Dendritic cell treated with granulocyte-macrophage colony-stimulating factor and Interleukin-4, amounts not matched to agents 40 ng/mL and 50 ng/mL, for 4 days (primary cell): ENCODE measurements around the gene ITPKC.

Experiments used
- H3K27ac Mint-ChIP-seq: one replicate; pipeline ENCODE4 v1.8.0; 2022; ENCODE audit warnings: mild to moderate bottlenecking, mixed read lengths
- H3K27me3 Mint-ChIP-seq: one replicate; pipeline ENCODE4 v1.8.0; 2022; ENCODE audit warnings: mild to moderate bottlenecking, mixed read lengths
- H3K36me3 Mint-ChIP-seq: one replicate; pipeline ENCODE4 v1.8.0; 2022; ENCODE audit warnings: low read depth, mixed read lengths
- H3K4me1 Mint-ChIP-seq: one replicate; pipeline ENCODE4 v1.8.0; 2022; ENCODE audit warnings: low read depth, mixed read lengths
- H3K4me3 Mint-ChIP-seq: one replicate; pipeline ENCODE4 v1.8.0; 2022; ENCODE audit warnings: mild to moderate bottlenecking, moderate library complexity, mixed read lengths
- H3K9me3 Mint-ChIP-seq: one replicate; pipeline ENCODE4 v1.8.0; 2022; ENCODE audit warnings: mixed read lengths
- intact Hi-C: fragments of 100-400 bp; cut with micrococcal nuclease; formaldehyde crosslinking; loops from one replicate; pipeline ENCODE4 v1.15.0; 2022

Gene ITPKC

GRCh38 chr19:40744554-40745401 lies 27.9 kb downstream of the ITPKC start:
- intact Hi-C loops: no loop called here
- H3K36me3 Mint-ChIP-seq: peaks cover 34% of the 10 kb centered on the region
- H3K4me3 Mint-ChIP-seq: no peak overlapping the region
- peaks cover 57% of the 10 kb centered on the region for H3K4me1 Mint-ChIP-seq
- H3K9me3 Mint-ChIP-seq: no peaks in the 10 kb centered on the region
- H3K27me3 Mint-ChIP-seq: no peaks in the 10 kb centered on the region
- H3K27ac Mint-ChIP-seq: peak overlapping the region; percentile 33

GRCh38 chr19:40745402-40745780 lies 28.5 kb downstream of the ITPKC start:
- Mint-ChIP-seq H3K4me3 (no peak overlapping the region), H3K4me1 (peaks cover 61% of the 10 kb centered on the region), H3K27ac (no peak overlapping the region), H3K27me3 (no peaks in the 10 kb centered on the region), H3K36me3 (peaks cover 33% of the 10 kb centered on the region), H3K9me3 (no peaks in the 10 kb centered on the region)
- intact Hi-C loops: no loop called here

GRCh38 chr19:40747536-40747935 lies 30.6 kb downstream of the ITPKC start:
- peaks cover 41% of the 10 kb centered on the region for H3K36me3 Mint-ChIP-seq
- no peak overlapping the region for H3K4me3 Mint-ChIP-seq
- intact Hi-C loops: no loop called here
- H3K27ac Mint-ChIP-seq: peak overlapping the region; percentile 96
- H3K27me3 Mint-ChIP-seq: no peaks in the 10 kb centered on the region
- H3K4me1 Mint-ChIP-seq: peaks cover 51% of the 10 kb centered on the region
- no peaks in the 10 kb centered on the region for H3K9me3 Mint-ChIP-seq

GRCh38 chr19:40750058-40750873 lies 33.4 kb downstream of the ITPKC start, which contains the start of gene ACTMAP:
ACTMAP (minus strand) TSS chr19:40750477; CDS start chr19:40749803, 674 bp downstream.
- Mint-ChIP-seq H3K27me3 (no peaks in the 10 kb centered on the region), H3K36me3 (peaks cover 49% of the 10 kb centered on the region), H3K4me1 (peaks cover 59% of the 10 kb centered on the region), H3K4me3 (peak within 1 kb of the TSS; percentile 96), H3K9me3 (no peaks in the 10 kb centered on the region), H3K27ac (peak within 1 kb of the TSS; percentile 96)
- intact Hi-C loops: loop anchor here (1.0 to 2.0 kb wide), 3 partner anchors 27 to 49 kb away; partner anchors contain the start of genes COQ8B and EGLN2

- peak within 1 kb of the TSS; percentile 96 for H3K4me3 Mint-ChIP-seq
- peak within 1 kb of the TSS; percentile 96 for H3K27ac Mint-ChIP-seq
- intact Hi-C loops: loop anchor here (1.0 to 2.0 kb wide), 3 partner anchors 26 to 48 kb away; partner anchors contain the start of genes COQ8B and EGLN2
- H3K36me3 Mint-ChIP-seq: peaks cover 56% of the 10 kb centered on the region
- no peaks in the 10 kb centered on the region for H3K9me3 Mint-ChIP-seq
- peaks cover 60% of the 10 kb centered on the region for H3K4me1 Mint-ChIP-seq
- H3K27me3 Mint-ChIP-seq: no peaks in the 10 kb centered on the region
Measured at GRCh38 chr19:40750874-40751537, 34.1 kb downstream of the ITPKC start, which contains the start of gene SNRPA. SNRPA (plus strand) TSS chr19:40751203; CDS start chr19:40751409, 206 bp downstream.

GRCh38 chr19:40752257-40752781 lies 35.4 kb downstream of the ITPKC start:
- Mint-ChIP-seq H3K27me3 (no peaks in the 10 kb centered on the region), H3K9me3 (no peaks in the 10 kb centered on the region), H3K36me3 (peaks cover 69% of the 10 kb centered on the region), H3K27ac (peak overlapping the region; percentile 96), H3K4me1 (peaks cover 69% of the 10 kb centered on the region), H3K4me3 (peak overlapping the region; percentile 96)
- intact Hi-C loops: no loop called here

GRCh38 chr19:40754611-40755247 lies 37.8 kb downstream of the ITPKC start:
- Mint-ChIP-seq H3K36me3 (peaks cover 93% of the 10 kb centered on the region), H3K27ac (peak overlapping the region; percentile 90), H3K4me3 (peak overlapping the region; percentile 78), H3K9me3 (no peaks in the 10 kb centered on the region), H3K4me1 (peaks cover 50% of the 10 kb centered on the region), H3K27me3 (no peaks in the 10 kb centered on the region)
- intact Hi-C loops: no loop called here

- intact Hi-C loops: no loop called here
- peak overlapping the region; percentile 90 for H3K27ac Mint-ChIP-seq
- no peaks in the 10 kb centered on the region for H3K9me3 Mint-ChIP-seq
- H3K27me3 Mint-ChIP-seq: no peaks in the 10 kb centered on the region
- H3K4me3 Mint-ChIP-seq: peak overlapping the region; percentile 78
- H3K36me3 Mint-ChIP-seq: peaks cover 94% of the 10 kb centered on the region
- H3K4me1 Mint-ChIP-seq: peaks cover 46% of the 10 kb centered on the region
Measured at GRCh38 chr19:40755248-40755624, 38.3 kb downstream of the ITPKC start.

GRCh38 chr19:40755791-40756190 lies 38.9 kb downstream of the ITPKC start:
- H3K9me3 Mint-ChIP-seq: no peaks in the 10 kb centered on the region
- intact Hi-C loops: no loop called here
- H3K27me3 Mint-ChIP-seq: no peaks in the 10 kb centered on the region
- H3K4me3 Mint-ChIP-seq: peak overlapping the region; percentile 78
- H3K36me3 Mint-ChIP-seq: peaks cover 96% of the 10 kb centered on the region
- peak overlapping the region; percentile 90 for H3K27ac Mint-ChIP-seq
- peaks cover 50% of the 10 kb centered on the region for H3K4me1 Mint-ChIP-seq

- peak overlapping the region; percentile 90 for H3K27ac Mint-ChIP-seq
- intact Hi-C loops: no loop called here
- H3K4me3 Mint-ChIP-seq: no peak overlapping the region
- no peaks in the 10 kb centered on the region for H3K27me3 Mint-ChIP-seq
- peaks cover 46% of the 10 kb centered on the region for H3K4me1 Mint-ChIP-seq
- H3K36me3 Mint-ChIP-seq: peaks cover 96% of the 10 kb centered on the region
- H3K9me3 Mint-ChIP-seq: no peaks in the 10 kb centered on the region
Measured at GRCh38 chr19:40756502-40757110, 39.7 kb downstream of the ITPKC start.

GRCh38 chr19:40758491-40758890 lies 41.6 kb downstream of the ITPKC start:
- peaks cover 53% of the 10 kb centered on the region for H3K4me1 Mint-ChIP-seq
- no peak overlapping the region for H3K27ac Mint-ChIP-seq
- intact Hi-C loops: no loop called here
- no peak overlapping the region for H3K4me3 Mint-ChIP-seq
- no peaks in the 10 kb centered on the region for H3K9me3 Mint-ChIP-seq
- no peaks in the 10 kb centered on the region for H3K27me3 Mint-ChIP-seq
- peaks cover 99% of the 10 kb centered on the region for H3K36me3 Mint-ChIP-seq

GRCh38 chr19:40759352-40759751 lies 42.4 kb downstream of the ITPKC start:
- no peak overlapping the region for H3K27ac Mint-ChIP-seq
- peaks cover 55% of the 10 kb centered on the region for H3K4me1 Mint-ChIP-seq
- no peaks in the 10 kb centered on the region for H3K9me3 Mint-ChIP-seq
- H3K4me3 Mint-ChIP-seq: no peak overlapping the region
- H3K27me3 Mint-ChIP-seq: no peaks in the 10 kb centered on the region
- intact Hi-C loops: no loop called here
- peaks cover 100% of the 10 kb centered on the region for H3K36me3 Mint-ChIP-seq
